Adipose tissue (tissue), 3 donors: Measurements from ENCODE around the gene DBF4B. TPM values are rescaled to one million over a fixed set of nuclear protein-coding genes. Genes with fewer than 3 reads are reported as not detected.

Source experiments
- H3K27ac ChIP-seq: one replicate; pipeline ENCODE4 v1.5.1; 2013; ENCODE audit warnings: low read depth, low read length
- WGBS, 3 donors: extraction: QIAGEN DNeasy Blood & Tissue Kit; methylation state at CpG; one replicate each; pipeline ENCODE4 v1.1.7; 2013; 5-methylcytosine and 5-hydroxymethylcytosine counted together
- polyA plus RNA-seq, 3 donors: library from polyadenylated mRNA; stranded (reverse); fragments of 200-250 nt; gene quantifications; one replicate each; pipeline ENCODE4 v1.2.3, GENCODE V29; 2013
- donor health status: healthy with polysubstance abuse.
- donor health status: Bipolar disorder and iron deficiency.
- donor health status: healthy.

DBF4B gene
- polyA plus RNA-seq, 3 donors = 1.9 to 4.9 (median 2.4) TPM

DNA sequence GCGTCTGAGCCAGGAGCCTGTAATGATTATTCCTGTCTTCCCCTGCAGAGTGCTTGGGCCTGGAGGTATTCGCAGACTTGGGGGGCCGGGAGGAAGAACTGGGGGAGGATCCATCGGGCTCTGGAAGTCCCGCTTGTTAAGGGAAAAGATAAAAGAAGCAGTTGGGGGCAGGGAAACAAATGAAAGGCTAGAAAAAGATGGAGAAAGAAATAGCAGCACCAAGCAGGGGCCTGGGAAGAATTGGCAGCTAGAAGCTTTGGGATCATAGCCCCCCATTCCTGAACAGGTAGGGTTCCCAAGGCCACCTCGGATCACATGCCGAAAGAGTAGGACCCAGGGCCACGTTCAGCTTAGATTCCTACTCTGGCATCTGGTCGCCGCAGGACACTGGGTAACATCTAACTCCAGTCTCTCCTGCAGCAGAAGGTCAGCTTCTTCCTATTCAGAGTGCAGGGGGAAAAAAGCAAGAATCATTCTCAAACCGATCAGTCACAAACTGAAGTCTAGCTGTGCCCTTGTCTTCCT, 73.9 kb downstream of the DBF4B start:
- 48 to 54% (median 53%) methylated on average over 11 of the region's 11 CpGs for WGBS, 3 donors
- no peak overlapping the region for H3K27ac ChIP-seq

- WGBS, 3 donors = 79 to 92% (median 91%) methylated on average over 7 of the region's 7 CpGs
- H3K27ac ChIP-seq = no peak overlapping the region
These were observed 77.5 kb downstream of the DBF4B start for GRCh38 chr17:44785921-44786320.

DNA sequence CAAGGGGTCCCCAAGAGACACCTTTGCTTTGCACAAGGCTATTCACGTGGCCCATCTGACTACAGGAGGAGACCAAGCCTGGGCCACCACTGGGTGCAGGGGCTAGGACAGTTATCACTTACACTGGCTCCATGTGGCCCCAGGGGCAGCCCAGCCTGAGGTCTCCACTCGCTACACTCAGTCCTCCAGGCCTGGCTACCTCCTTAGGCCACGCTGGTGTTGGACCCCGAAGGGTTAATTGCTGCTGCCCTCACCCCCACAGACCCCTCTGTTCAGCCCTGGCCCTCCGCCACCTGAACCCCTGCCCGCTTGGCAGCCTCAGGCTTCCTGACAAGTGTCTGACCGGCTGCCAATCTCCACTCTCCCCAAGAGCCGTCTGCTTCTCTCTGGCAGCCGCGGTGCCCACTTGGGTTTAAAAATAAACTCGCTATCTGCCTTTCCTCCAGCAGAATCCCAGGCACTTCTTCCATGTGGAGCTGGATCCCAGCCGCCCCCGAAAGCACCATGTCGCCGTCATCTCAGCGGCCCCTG, 78.2 kb downstream of the DBF4B start:
- no peak overlapping the region for H3K27ac ChIP-seq
- WGBS, 3 donors = 25 to 53% (median 48%) methylated on average over 16 of the region's 16 CpGs

GRCh38 chr17:44787271-44787940, 78.9 kb downstream of the DBF4B start:
- WGBS, 3 donors = 71 to 79% (median 77%) methylated on average over 14 to 15 of the region's 15 CpGs

DNA sequence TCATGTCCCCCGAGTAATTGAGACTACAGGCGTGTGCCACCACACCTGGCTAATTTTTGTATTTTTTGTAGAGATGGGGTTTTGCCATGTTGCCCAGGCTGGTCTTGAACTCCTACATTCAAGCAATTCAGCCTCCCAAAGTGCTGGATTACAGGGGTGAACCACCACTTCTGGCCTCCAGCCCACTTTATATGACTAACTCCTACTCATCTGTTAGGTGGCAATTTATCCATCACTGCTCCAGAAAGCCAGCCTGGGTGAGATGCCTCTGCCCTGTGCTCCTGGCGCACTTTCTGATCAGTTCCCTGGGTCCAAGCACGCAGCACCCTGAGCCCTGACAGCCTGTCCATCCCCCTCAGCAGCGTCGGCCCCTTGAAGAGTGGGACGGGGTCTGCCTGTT, 79.7 kb downstream of the DBF4B start:
- 76 to 93% (median 86%) methylated on average over 7 of the region's 7 CpGs for WGBS, 3 donors
- H3K27ac ChIP-seq = no peak overlapping the region

More at GRCh38 chr17:44787271-44787940, 78.9 kb downstream of the DBF4B start:
- H3K27ac ChIP-seq = no peak overlapping the region

DNA sequence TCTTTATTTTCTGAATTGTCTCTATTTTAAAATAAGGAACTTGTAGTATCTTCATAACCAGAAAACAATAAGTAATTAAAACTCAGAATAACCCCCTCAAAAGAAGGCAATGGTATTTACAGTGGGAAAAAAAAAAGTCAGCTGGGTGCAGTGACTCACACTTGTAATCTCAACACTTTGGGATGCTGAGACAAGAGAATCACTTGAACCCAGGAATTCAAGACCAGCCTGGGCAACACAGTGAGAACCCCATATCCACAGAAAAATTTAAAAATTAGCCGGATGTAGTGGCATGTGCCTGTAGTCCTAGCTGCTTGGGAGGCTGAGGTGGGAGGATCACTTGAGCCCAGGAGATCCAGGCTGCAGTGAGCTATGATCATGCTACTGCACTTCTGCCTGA, 83.8 kb downstream of the DBF4B start:
- 93 to 100% (median 100%) methylated on average over 1 of the region's 1 CpG for whole genome bisulfite sequencing, 3 donors
- no peak overlapping the region for H3K27ac ChIP-seq

GRCh38 chr17:44793885-44794842, 85.7 kb downstream of the DBF4B start:
- H3K27ac ChIP-seq = no peak overlapping the region
- 71 to 79% (median 74%) methylated on average over 18 of the region's 18 CpGs for WGBS, 3 donors

GRCh38 chr17:44794851-44795413, 86.5 kb downstream of the DBF4B start:
- 46 to 54% (median 54%) methylated on average over 10 of the region's 10 CpGs for WGBS, 3 donors
- H3K27ac ChIP-seq = no peak overlapping the region

GRCh38 chr17:44795421-44795820, 87.0 kb downstream of the DBF4B start:
- H3K27ac ChIP-seq = no peak overlapping the region
- 74 to 81% (median 80%) methylated on average over 9 of the region's 9 CpGs for WGBS, 3 donors

- 63 to 82% (median 63%) methylated on average over 10 of the region's 10 CpGs for WGBS, 3 donors
- H3K27ac ChIP-seq = no peak overlapping the region
These were observed 87.5 kb downstream of the DBF4B start for GRCh38 chr17:44795928-44796327.

DNA sequence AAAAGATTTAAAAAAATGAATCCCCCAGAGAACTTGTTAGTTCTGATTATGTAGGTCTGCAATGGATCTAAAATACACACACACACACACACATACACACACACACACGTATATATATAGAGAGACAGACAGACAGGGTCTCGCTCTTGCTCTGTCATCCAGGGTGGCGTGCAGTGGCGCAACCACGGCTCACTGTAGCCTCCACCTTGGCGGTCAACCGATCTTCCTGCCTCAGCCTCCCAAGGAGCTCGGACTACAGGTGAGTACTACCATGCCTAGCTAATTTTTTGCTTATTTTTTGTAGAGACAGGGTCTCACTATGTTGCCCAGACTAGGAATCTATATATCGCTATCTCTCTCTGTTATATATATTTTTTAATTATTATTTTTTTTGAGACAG, 88.3 kb downstream of the DBF4B start:
- 91 to 93% (median 92%) methylated on average over 9 of the region's 9 CpGs for WGBS, 3 donors

GRCh38 chr17:44797802-44798201, 89.3 kb downstream of the DBF4B start:
- WGBS, 3 donors = 79 to 84% (median 79%) methylated on average over 11 of the region's 11 CpGs

More for the DNA sequence above, 88.3 kb downstream of the DBF4B start:
- no peak overlapping the region for H3K27ac ChIP-seq

DNA sequence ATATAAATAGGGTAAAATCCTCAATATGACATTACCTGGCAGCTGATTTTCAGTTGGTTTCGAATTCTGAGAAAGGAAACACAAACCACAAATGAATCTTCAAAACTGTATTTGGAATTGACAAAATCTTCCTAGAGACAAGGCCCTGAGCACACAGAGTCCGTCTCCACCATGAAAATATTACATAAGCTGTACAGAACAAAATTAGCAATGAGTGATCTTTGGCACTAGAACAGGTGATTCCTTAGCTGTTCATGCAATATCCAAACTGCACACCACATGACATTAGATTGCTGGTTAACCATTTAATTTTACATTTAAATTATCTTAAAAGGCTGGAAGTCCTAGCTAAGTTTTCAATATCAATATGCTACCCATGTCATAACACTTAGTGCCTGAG, 89.9 kb downstream of the DBF4B start:
- H3K27ac ChIP-seq = no peak overlapping the region
- 73 to 78% (median 74%) methylated on average over 2 of the region's 2 CpGs for WGBS, 3 donors

More at GRCh38 chr17:44797802-44798201, 89.3 kb downstream of the DBF4B start:
- H3K27ac ChIP-seq = no peak overlapping the region

Other genes with a start within 250 kb of the DBF4B start
- gene GPATCH8, start 205.3 kb upstream of the DBF4B start, polyA plus RNA-seq = 10 to 100 TPM in 1 of 3 donors, 1 to 10 TPM in 2; 5.8 to 11.2 (median 7.6) TPM
- gene FZD2, start 151.2 kb upstream of the DBF4B start, polyA plus RNA-seq = 1 to 10 TPM in 2 of 3 donors, under 1 TPM in 1; 0.45 to 1.7 (median 1.3) TPM
- under 1 TPM in 1 of 3 donors, not detected in 2; 0.11 TPM for gene MEIOC, start 52.2 kb upstream of the DBF4B start, polyA plus RNA-seq
- 10 to 100 TPM in 1 of 3 donors, 1 to 10 TPM in 2; 8.6 to 18.2 (median 9.3) TPM for gene CCDC43, start 18.9 kb upstream of the DBF4B start, polyA plus RNA-seq
- 1 to 10 TPM in 1 of 3 donors, under 1 TPM in 2; 0.17 to 1.5 (median 0.73) TPM for gene ADAM11, start 50.3 kb downstream of the DBF4B start, polyA plus RNA-seq
- gene GJC1, start 121.6 kb downstream of the DBF4B start, polyA plus RNA-seq = 1 to 10 TPM in 2 of 3 donors, under 1 TPM in 1; 0.95 to 7.4 (median 6.2) TPM
- 10 to 100 TPM in 2 of 3 donors, 1 to 10 TPM in 1; 2.1 to 16.2 (median 10.7) TPM for gene HIGD1B, start 139.2 kb downstream of the DBF4B start, polyA plus RNA-seq
- 10 to 100 TPM; 18.7 to 45.7 (median 23.8) TPM for gene EFTUD2, start 190.8 kb downstream of the DBF4B start, polyA plus RNA-seq
- gene GFAP, start 206.8 kb downstream of the DBF4B start, polyA plus RNA-seq = 1 to 10 TPM; 1.3 to 8.3 (median 3.4) TPM
- gene KIF18B, start 239.1 kb downstream of the DBF4B start, polyA plus RNA-seq = under 1 TPM; 0.04 to 0.22 (median 0.09) TPM